ENCODE results near the gene ARHGAP28. TPM values are rescaled to one million over a fixed set of nuclear protein-coding genes. Genes with fewer than 3 reads are reported as not detected.

ARHGAP28 gene
- total and polyA plus RNA-seq, 7 donors, result 0.65 to 8.8 (median 3.0) TPM

GRCh38 chr18:6955304-6955703 lies 225.8 kb downstream of the ARHGAP28 start:
- Histone ChIP-seq H3K9me3 (peaks cover 4% of the 10 kb centered on the region), H3K36me3 (ENCODE audit: insufficient read depth in 1 of 2, low read depth in 1 of 2) (no peaks in the 10 kb centered on the region), H3K27me3 (ENCODE audit: insufficient read depth in 3 of 3, low read length in 2 of 3) (peaks cover 0 to 2% (median 0%) of the 10 kb centered on the region in 3 donors), H3K27ac (no peak overlapping the region), H3K4me1 (no peaks in the 10 kb centered on the region), H3K4me3 (no peak overlapping the region)
- TF ChIP-seq, protein P1, sequence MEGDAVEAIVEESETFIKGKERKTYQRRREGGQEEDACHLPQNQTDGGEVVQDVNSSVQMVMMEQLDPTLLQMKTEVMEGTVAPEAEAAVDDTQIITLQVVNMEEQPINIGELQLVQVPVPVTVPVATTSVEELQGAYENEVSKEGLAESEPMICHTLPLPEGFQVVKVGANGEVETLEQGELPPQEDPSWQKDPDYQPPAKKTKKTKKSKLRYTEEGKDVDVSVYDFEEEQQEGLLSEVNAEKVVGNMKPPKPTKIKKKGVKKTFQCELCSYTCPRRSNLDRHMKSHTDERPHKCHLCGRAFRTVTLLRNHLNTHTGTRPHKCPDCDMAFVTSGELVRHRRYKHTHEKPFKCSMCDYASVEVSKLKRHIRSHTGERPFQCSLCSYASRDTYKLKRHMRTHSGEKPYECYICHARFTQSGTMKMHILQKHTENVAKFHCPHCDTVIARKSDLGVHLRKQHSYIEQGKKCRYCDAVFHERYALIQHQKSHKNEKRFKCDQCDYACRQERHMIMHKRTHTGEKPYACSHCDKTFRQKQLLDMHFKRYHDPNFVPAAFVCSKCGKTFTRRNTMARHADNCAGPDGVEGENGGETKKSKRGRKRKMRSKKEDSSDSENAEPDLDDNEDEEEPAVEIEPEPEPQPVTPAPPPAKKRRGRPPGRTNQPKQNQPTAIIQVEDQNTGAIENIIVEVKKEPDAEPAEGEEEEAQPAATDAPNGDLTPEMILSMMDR (IDR thresholded peaks at IDR 0.05), result no peak
- WGBS, 3 donors, result 96 to 97% (median 97%) methylated on average over 18 of the region's 18 CpGs
- intact Hi-C loops (cut with DNase I), result no loop called here
- ATAC-seq (no peak), DNase-seq (no peak)

DNA sequence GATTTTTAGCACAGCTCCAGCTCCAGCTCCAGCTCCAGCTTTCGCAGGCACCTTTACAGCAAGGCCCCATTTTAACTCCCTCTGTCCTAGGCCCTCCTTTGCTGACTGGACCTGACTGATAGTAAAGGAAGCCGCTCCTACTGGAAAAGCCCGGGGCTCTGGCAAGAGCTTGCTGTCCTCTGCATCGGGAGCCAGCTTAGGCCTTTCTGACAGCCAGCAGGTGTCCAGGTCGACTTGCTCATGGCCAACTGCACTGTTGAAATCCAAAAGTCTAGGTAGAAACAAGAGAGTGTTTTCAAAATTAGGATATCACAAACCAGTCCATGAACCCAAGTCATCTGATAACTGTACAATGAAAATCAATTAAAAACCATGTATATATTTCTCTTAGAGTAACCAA lies 227.0 kb downstream of the ARHGAP28 start:
- Histone ChIP-seq H3K36me3 (ENCODE audit: insufficient read depth in 1 of 2, low read depth in 1 of 2) (no peaks in the 10 kb centered on the region), H3K27me3 (ENCODE audit: insufficient read depth in 3 of 3, low read length in 2 of 3) (no peaks in the 10 kb centered on the region), H3K27ac (no peak overlapping the region), H3K9me3 (peaks cover 4% of the 10 kb centered on the region), H3K4me1 (no peaks in the 10 kb centered on the region), H3K4me3 (no peak overlapping the region)
- ATAC-seq (no peak), DNase-seq (no peak)
- intact Hi-C loops (cut with DNase I), result no loop called here
- 62 to 73% (median 71%) methylated on average over 5 of the region's 5 CpGs for WGBS, 3 donors
- TF ChIP-seq, protein P1 (IDR thresholded peaks at IDR 0.05), result no peak

DNA sequence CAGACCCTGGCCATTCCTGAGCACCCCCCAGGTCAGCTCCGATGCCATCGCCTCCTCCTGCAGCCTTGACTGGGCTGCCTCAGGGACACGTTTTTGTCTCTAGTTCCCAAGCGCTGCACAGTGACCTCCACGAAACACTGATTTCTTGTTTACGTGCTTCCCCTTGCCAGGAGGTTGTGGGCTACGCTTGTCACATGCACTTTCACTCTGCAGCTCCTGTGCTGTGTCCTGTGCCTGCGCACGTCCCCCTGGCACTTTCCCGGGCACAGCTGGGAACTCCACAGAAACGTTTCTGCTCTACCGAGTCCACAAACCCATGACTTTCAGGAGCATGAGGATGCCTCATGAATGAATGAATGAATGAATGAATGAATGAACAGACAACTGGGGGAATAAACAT lies 227.5 kb downstream of the ARHGAP28 start:
- WGBS, 3 donors, result 67 to 85% (median 72%) methylated on average over 12 of the region's 12 CpGs
- no peaks in the 10 kb centered on the region for H3K27me3 ChIP-seq (ENCODE audit: insufficient read depth in 3 of 3, low read length in 2 of 3)
- no peak overlapping the region for H3K27ac ChIP-seq
- H3K36me3 ChIP-seq (ENCODE audit: insufficient read depth in 1 of 2, low read depth in 1 of 2), result no peaks in the 10 kb centered on the region
- no peak overlapping the region for H3K4me3 ChIP-seq
- no peak for ATAC-seq
- intact Hi-C loops (cut with DNase I), result no loop called here
- TF ChIP-seq, protein P1 (IDR thresholded peaks at IDR 0.05), result no peak
- H3K4me1 ChIP-seq, result no peaks in the 10 kb centered on the region
- H3K9me3 ChIP-seq, result peaks cover 4% of the 10 kb centered on the region
- DNase-seq, result no peak

GRCh38 chr18:6959110-6959509 lies 229.6 kb downstream of the ARHGAP28 start:
- ATAC-seq, result no peak
- no peak for DNase-seq
- intact Hi-C loops (cut with DNase I), result no loop called here

GRCh38 chr18:6960124-6960523 lies 230.6 kb downstream of the ARHGAP28 start:
- Histone ChIP-seq H3K36me3 (ENCODE audit: insufficient read depth in 1 of 2, low read depth in 1 of 2) (no peaks in the 10 kb centered on the region), H3K9me3 (peaks cover 4% of the 10 kb centered on the region), H3K27me3 (ENCODE audit: insufficient read depth in 3 of 3, low read length in 2 of 3) (no peaks in the 10 kb centered on the region), H3K27ac (no peak overlapping the region), H3K4me3 (no peak overlapping the region), H3K4me1 (no peaks in the 10 kb centered on the region)
- intact Hi-C loops (cut with DNase I), result no loop called here
- 95 to 100% (median 97%) methylated on average over 1 of the region's 1 CpG for WGBS, 3 donors
- no peak for DNase-seq
- no peak for ATAC-seq
- TF ChIP-seq, protein P1 (IDR thresholded peaks at IDR 0.05), result no peak

More at GRCh38 chr18:6959110-6959509, 229.6 kb downstream of the ARHGAP28 start:
- no peaks in the 10 kb centered on the region for H3K4me1 ChIP-seq
- H3K27me3 ChIP-seq (ENCODE audit: insufficient read depth in 3 of 3, low read length in 2 of 3), result no peaks in the 10 kb centered on the region
- TF ChIP-seq, protein P1 (IDR thresholded peaks at IDR 0.05), result no peak
- H3K27ac ChIP-seq, result no peak overlapping the region
- H3K4me3 ChIP-seq, result no peak overlapping the region
- 91 to 96% (median 94%) methylated on average over 12 of the region's 12 CpGs for WGBS, 3 donors
- H3K9me3 ChIP-seq, result peaks cover 4% of the 10 kb centered on the region
- H3K36me3 ChIP-seq (ENCODE audit: insufficient read depth in 1 of 2, low read depth in 1 of 2), result no peaks in the 10 kb centered on the region

All from psoas muscle (tissue), 8 donors.